Ovary (tissue), 9 donors: ENCODE data around the gene KCNH6. TPM values are rescaled to one million over a fixed set of nuclear protein-coding genes. Genes with fewer than 3 reads are reported as not detected.

ENCODE experiments used
- DNase-seq, 5 donors: peaks; one replicate each; pipeline ENCODE4 v3.0.0-alpha.2; 2019 to 2020
- H3K27ac ChIP-seq, 2 donors: fragments of 200-600 bp; one replicate each; pipeline versions ENCODE4 v1.5.1 to v1.8.0; 2019 to 2022
- H3K27me3 ChIP-seq: fragments of 200-600 bp; one replicate; pipeline ENCODE4 v1.8.0; 2022
- H3K36me3 ChIP-seq: fragments of 200-600 bp; sonication (generic); one replicate; pipeline ENCODE4 v1.5.1; 2019
- H3K4me1 ChIP-seq: one replicate; pipeline ENCODE4 v1.8.1; 2013; ENCODE audit warnings: mild to moderate bottlenecking, moderate library complexity; ENCODE audit not compliant: insufficient read depth
- H3K4me3 ChIP-seq: fragments of 200-600 bp; sonication (generic); one replicate; pipeline ENCODE4 v1.5.1; 2017
- H3K9me3 ChIP-seq, 2 donors: fragments of 200-600 bp in 1 of 2; sonication (generic) in 1 of 2; one replicate each; pipeline versions ENCODE4 v1.5.1 to v1.8.1; 2013 to 2019; ENCODE audit warnings: mild to moderate bottlenecking in 1 of 2, moderate library complexity in 1 of 2
- CTCF ChIP-seq, 3 donors: fragments of 450-650 bp in 2 of 3; fragments of 200-600 bp in 1 of 3; IDR thresholded peaks; one replicate each; pipeline versions ENCODE4 v1.5.1 to v1.8.0; 2016 to 2022; ENCODE audit warnings: antibody characterized with exemption in 3 of 3, mild to moderate bottlenecking in 1 of 3
- EP300 ChIP-seq: sonication (generic); formaldehyde crosslinking; IDR thresholded peaks from one replicate; pipeline ENCODE4 v1.6.1; 2017; ENCODE audit warnings: antibody characterized with exemption
- POLR2A ChIP-seq: fragments of 450-650 bp; IDR thresholded peaks from one replicate; pipeline ENCODE4 v1.6.1; 2017; ENCODE audit warnings: antibody characterized with exemption, mild to moderate bottlenecking, moderate library complexity
- WGBS, 3 donors: extraction: QIAGEN DNeasy Blood & Tissue Kit in 1 of 3; methylation state at CpG; one replicate each; pipeline versions ENCODE4 v1.1.5 to v1.1.7; 2013 to 2017; 5-methylcytosine and 5-hydroxymethylcytosine counted together
- intact Hi-C, 4 donors: fragments of 100-400 bp; cut with DNase I; formaldehyde crosslinking; loops; one replicate each; pipeline versions ENCODE4 v1.11.0 to v1.15.1; 2022 to 2023
- polyA plus RNA-seq, 2 donors: library from polyadenylated mRNA; stranded (reverse); fragments of 200-250 nt in 1 of 2; fragments of 350-450 nt in 1 of 2; fragmentation: Illumina TruSeq in 1 of 2; extraction: RNeasy Lipid Tissue Mini Kit (QIAGEN cat#74804) in 1 of 2; gene quantifications; one replicate each; pipeline ENCODE4 v1.2.3, GENCODE V29; 2013 to 2014
- total RNA-seq, 7 donors: library from RNA; depleted of rRNA in 2 of 7; stranded (reverse); fragments of >200 nt in 2 of 7; fragmentation: NEBNext Ultra II Directional in 3 of 7; extraction: Animal tissue kit (Norgen Biotek cat#: 25700) in 3 of 7; gene quantifications; one replicate each; pipeline versions ENCODE4 v1.1.0 to v1.2.4, GENCODE V29; 2016 to 2023
- donor health status: DM: no; HTN: no; CAD: no; lungs with moderate emphysema.
- donor health status: DM: no; HTN: no; CAD: no.
- donor health status: Bipolar disorder and iron deficiency.
- donor health status: DM: yes; HTN: yes; CAD: no.
- donor health status: DM: no; HTN: no; CAD: no.
- donor health status: DM: yes; HTN: yes; CAD: no.

The KCNH6 gene
- total and polyA plus RNA-seq, 9 donors, result 0.36 TPM; not detected in 8

GRCh38 chr17:63563339-63563738, 40.2 kb downstream of the KCNH6 start:
- 97 to 98% (median 98%) methylated on average over 2 of the region's 2 CpGs for WGBS, 3 donors
- H3K36me3 ChIP-seq, result no peaks in the 10 kb centered on the region
- H3K27me3 ChIP-seq, result no peaks in the 10 kb centered on the region
- H3K27ac ChIP-seq, result no peak overlapping the region
- intact Hi-C loops, result no loop called here
- TF ChIP-seq EP300, result no peak
- TF ChIP-seq CTCF (IDR thresholded peaks at IDR 0.05), result no peak
- no peaks in the 10 kb centered on the region for H3K9me3 ChIP-seq
- peaks cover 9% of the 10 kb centered on the region for H3K4me1 ChIP-seq
- no peak overlapping the region for H3K4me3 ChIP-seq
- no peak for DNase-seq

- intact Hi-C loops, result no loop called here
- H3K27ac ChIP-seq, result no peak overlapping the region
- WGBS, 3 donors, result 93 to 98% (median 97%) methylated on average over 5 of the region's 5 CpGs
- H3K9me3 ChIP-seq, result no peaks in the 10 kb centered on the region
- H3K36me3 ChIP-seq, result no peaks in the 10 kb centered on the region
- TF ChIP-seq CTCF (IDR thresholded peaks at IDR 0.05) (no peak), EP300 (no peak), POLR2A (no peak)
- no peak overlapping the region for H3K4me3 ChIP-seq
- no peak for DNase-seq
- no peaks in the 10 kb centered on the region for H3K27me3 ChIP-seq
- peaks cover 5% of the 10 kb centered on the region for H3K4me1 ChIP-seq
Observed at GRCh38 chr17:63564562-63564961, 41.4 kb downstream of the KCNH6 start.

- no peaks in the 10 kb centered on the region for H3K9me3 ChIP-seq
- H3K27me3 ChIP-seq, result no peaks in the 10 kb centered on the region
- no peak overlapping the region for H3K27ac ChIP-seq
- intact Hi-C loops, result no loop called here
- 87 to 94% (median 88%) methylated on average over 1 of the region's 1 CpG for WGBS, 3 donors
- no peak for TF ChIP-seq POLR2A
- no peak for TF ChIP-seq CTCF (IDR thresholded peaks at IDR 0.05)
- TF ChIP-seq EP300, result no peak
- H3K4me1 ChIP-seq, result peaks cover 4% of the 10 kb centered on the region
- no peaks in the 10 kb centered on the region for H3K36me3 ChIP-seq
- no peak overlapping the region for H3K4me3 ChIP-seq
- DNase-seq, result no peak
Observed at GRCh38 chr17:63567229-63567628, 44.1 kb downstream of the KCNH6 start.

- DNase-seq, result no peak
- 69 to 84% (median 76%) methylated on average over 8 of the region's 8 CpGs for WGBS, 3 donors
- TF ChIP-seq POLR2A, result no peak
- no peak for TF ChIP-seq EP300
- TF ChIP-seq CTCF (IDR thresholded peaks at IDR 0.05), result no peak
- H3K36me3 ChIP-seq, result no peaks in the 10 kb centered on the region
- intact Hi-C loops, result no loop called here
- H3K4me1 ChIP-seq, result peaks cover 4% of the 10 kb centered on the region
- no peaks in the 10 kb centered on the region for H3K9me3 ChIP-seq
- no peak overlapping the region for H3K4me3 ChIP-seq
- H3K27me3 ChIP-seq, result no peaks in the 10 kb centered on the region
- H3K27ac ChIP-seq, result no peak overlapping the region
Observed at GRCh38 chr17:63568563-63568962, 45.4 kb downstream of the KCNH6 start.
